PC-9 (cell line): ENCODE data around the gene FAM184B. TPM values are rescaled to one million over a fixed set of nuclear protein-coding genes. Genes with fewer than 3 reads are reported as not detected.

ENCODE experiments used
- BruUV-seq: library from RNA; stranded (reverse); fragments of 400-500 nt; replicated peaks from 2 replicates; lab custom pipeline; 2021; lab: Mats Ljungman, UMichigan
- CTCF ChIA-PET: fragments of 300-600 bp; sonication (Branson Sonifier 250); formaldehyde crosslinking; loops from one replicate; lab custom pipeline; 2022; ENCODE audit warnings: antibody characterized with exemption; lab: Charles Lee
- POLR2A ChIA-PET: fragments of 300-600 bp; sonication (Branson Sonifier 250); formaldehyde crosslinking; loops from one replicate; lab custom pipeline; 2022; ENCODE audit warnings: antibody characterized with exemption; ENCODE audit not compliant: unreplicated experiment; lab: Charles Lee
- DNase-seq, 2 experiments: peaks; one replicate each; pipeline versions ENCODE4 v3.0.0 to v3.0.0-alpha.2; 2015 to 2022; ENCODE audit warnings: mixed read lengths in 1 of 2
- H2AFZ ChIP-seq: fragments of 200-600 bp; sonication (generic); 2 replicates; pipeline ENCODE4 v1.8.1; 2017; ENCODE audit warnings: antibody characterized with exemption
- H3F3A ChIP-seq: fragments of 200-600 bp; sonication (generic); 2 replicates; pipeline ENCODE4 v1.8.1; 2017; ENCODE audit warnings: antibody characterized with exemption, mild to moderate bottlenecking, low read depth; ENCODE audit not compliant: insufficient read depth
- H3K27ac ChIP-seq: fragments of 200-600 bp; sonication (generic); 2 replicates; pipeline ENCODE4 v1.6.1; 2016; ENCODE audit warnings: mixed run types
- H3K27me3 ChIP-seq: fragments of 200-600 bp; sonication (generic); 2 replicates; pipeline ENCODE4 v1.6.1; 2016; ENCODE audit warnings: low read depth, mixed run types; ENCODE audit not compliant: insufficient read depth
- H3K36me3 ChIP-seq: fragments of 200-600 bp; sonication (generic); 2 replicates; pipeline ENCODE4 v1.6.1; 2016; ENCODE audit warnings: low read depth, mixed run types
- H3K4me1 ChIP-seq: fragments of 200-600 bp; sonication (generic); replicated peaks from 2 replicates; pipeline ENCODE4 v1.6.1; 2016; ENCODE audit warnings: mixed run types; ENCODE audit not compliant: insufficient read depth
- H3K4me2 ChIP-seq: fragments of 200-600 bp; sonication (generic); 2 replicates; pipeline ENCODE4 v1.6.1; 2017; ENCODE audit warnings: mixed run types
- H3K4me3 ChIP-seq: fragments of 200-600 bp; sonication (generic); 2 replicates; pipeline ENCODE4 v1.6.1; 2016; ENCODE audit warnings: mixed run types
- H3K79me2 ChIP-seq: fragments of 200-600 bp; sonication (generic); 2 replicates; pipeline ENCODE4 v1.6.1; 2017; ENCODE audit warnings: low read depth, mixed run types
- H3K9me2 ChIP-seq: fragments of 200-600 bp; sonication (generic); 2 replicates; pipeline ENCODE4 v1.8.1; 2017; ENCODE audit warnings: mild to moderate bottlenecking; ENCODE audit not compliant: insufficient read depth
- H3K9me3 ChIP-seq: fragments of 200-600 bp; sonication (generic); 2 replicates; pipeline ENCODE4 v1.8.1; 2016; ENCODE audit warnings: low read depth; ENCODE audit not compliant: insufficient read depth
- H4K20me1 ChIP-seq: fragments of 200-600 bp; sonication (generic); 2 replicates; pipeline ENCODE4 v1.8.1; 2017; ENCODE audit not compliant: insufficient read depth
- CTCF ChIP-seq: fragments of 200-600 bp; sonication (generic); conservative IDR thresholded peaks from 2 replicates; pipeline ENCODE4 v1.6.1; 2017; ENCODE audit warnings: mixed run types, antibody characterized with exemption, mild to moderate bottlenecking, moderate library complexity
- EZH2 ChIP-seq: fragments of 200-600 bp; sonication (generic); IDR thresholded peaks from 2 replicates; pipeline ENCODE4 v1.8.0; 2017; ENCODE audit warnings: antibody characterized with exemption, low read depth
- intact Hi-C: fragments of 100-400 bp; cut with micrococcal nuclease; formaldehyde crosslinking; loops from one replicate; pipeline ENCODE4 v1.10.0; 2022; ENCODE audit not compliant: unreplicated experiment
- total RNA-seq: library from RNA; stranded (reverse); gene quantifications from 2 replicates; pipeline ENCODE4 v1.2.3, GENCODE V29; 2021

The FAM184B gene
- total RNA-seq, 1 experiment from 2014 or later = not detected

- H3K27me3 ChIP-seq = no peaks in the 10 kb centered on the region
- peaks cover 33% of the 10 kb centered on the region for H3K4me1 ChIP-seq
- H4K20me1 ChIP-seq = peaks cover 13% of the 10 kb centered on the region; the same call in 1 of the 2 replicates
- no peaks in the 10 kb centered on the region for H3F3A ChIP-seq
- peak overlapping the region; percentile 91 for H2AFZ ChIP-seq
- no peak overlapping the region for H3K27ac ChIP-seq
- intact Hi-C loops = loop anchor here (5.0 to 10.0 kb wide), 2 partner anchors 210 to 237 kb away; partner anchors contain the start of genes LAP3 and LCORL
- CTCF ChIA-PET = no interaction called here
- no peaks in the 10 kb centered on the region for H3K9me2 ChIP-seq
- H3K79me2 ChIP-seq = peaks cover 90% of the 10 kb centered on the region
- POLR2A ChIA-PET = no interaction called here
- H3K36me3 ChIP-seq = peaks cover 12% of the 10 kb centered on the region; the same call in 1 of the 2 replicates
- peak overlapping the region; percentile 88 for H3K4me2 ChIP-seq
- H3K9me3 ChIP-seq = no peaks in the 10 kb centered on the region
- H3K4me3 ChIP-seq = peak overlapping the region; percentile 89
- BruUV-seq = no TSS peak
- no peak for DNase-seq
- TF ChIP-seq CTCF (no peak), EZH2 (no peak)
These were observed 30.7 kb upstream of the FAM184B start for GRCh38 chr4:17812125-17812524.

GRCh38 chr4:17811078-17811603 is 29.7 kb upstream of the FAM184B start:
- Histone ChIP-seq H3F3A (no peaks in the 10 kb centered on the region), H3K27me3 (no peaks in the 10 kb centered on the region), H3K9me2 (no peaks in the 10 kb centered on the region), H3K4me2 (peak overlapping the region; percentile 88), H3K9me3 (no peaks in the 10 kb centered on the region), H3K4me1 (peaks cover 35% of the 10 kb centered on the region), H2AFZ (peak overlapping the region; percentile 91), H3K36me3 (peaks cover 20% of the 10 kb centered on the region), H3K27ac (0 out of 2 replicates have a peak overlapping the region, but pooled peaks have one; percentile 16), H4K20me1 (peaks cover 20% of the 10 kb centered on the region; the same call in 1 of the 2 replicates), H3K79me2 (peaks cover 96% of the 10 kb centered on the region), H3K4me3 (peak overlapping the region; percentile 89)
- ChIA-PET POLR2A (interaction anchor here (0.5 kb wide), 1 partner anchor 604 kb away, joined by 8 read pairs; no protein-coding TSS in a partner anchor), CTCF (no interaction called here)
- no TSS peak for BruUV-seq
- TF ChIP-seq CTCF (no peak), EZH2 (no peak)
- intact Hi-C loops = loop anchor here (2.0 to 10.0 kb wide), 3 partner anchors 196 to 236 kb away; partner anchors contain the start of genes LAP3, LCORL and MED28
- no peak for DNase-seq

DNA sequence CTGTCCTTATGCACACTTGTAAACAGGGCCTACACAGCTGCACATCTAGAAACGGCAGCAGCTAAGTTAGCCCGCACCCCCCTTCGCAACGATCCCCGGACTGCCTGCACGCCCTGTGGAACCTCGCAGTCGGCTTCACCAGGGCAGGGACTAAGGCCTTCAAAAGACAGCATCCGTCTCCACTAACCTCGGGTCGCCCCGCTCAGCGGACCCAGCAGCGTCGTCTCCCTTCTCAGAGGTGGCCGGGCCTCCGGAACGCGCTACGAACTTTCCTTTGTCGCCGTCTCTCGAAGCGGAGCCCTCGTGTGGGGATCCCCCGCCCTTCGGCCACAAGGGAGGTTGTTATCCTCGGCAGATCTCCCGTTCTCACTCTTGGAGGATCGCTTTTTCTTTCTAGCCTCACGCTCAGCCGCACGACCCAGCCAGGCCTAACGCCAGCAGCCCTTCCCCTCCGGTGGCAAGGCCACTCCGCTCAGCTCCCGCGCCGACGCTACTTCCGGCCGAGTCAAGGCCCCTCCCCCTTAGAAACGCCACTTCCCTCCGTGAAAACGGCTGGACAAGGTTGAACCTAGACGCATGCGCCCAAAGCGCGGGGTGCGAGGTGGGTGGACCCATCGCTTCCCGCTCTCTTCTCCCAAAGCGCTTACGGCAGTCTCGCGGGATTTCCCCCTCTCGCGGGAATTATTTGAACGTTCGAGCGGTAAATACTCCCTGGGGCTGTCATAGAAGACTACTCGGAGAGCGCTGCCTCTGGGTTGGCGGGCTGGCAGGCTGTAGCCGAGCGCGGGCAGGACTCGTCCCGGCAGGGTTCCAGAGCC is 29.0 kb upstream of the FAM184B start, which contains the start of the genes DCAF16 and NCAPG:
DCAF16 (minus strand) TSS at position 498 of the 818 bp plus-strand sequence. CDS start 6,616 bp downstream, outside the sequence.
NCAPG (plus strand) TSS at position 720 of the 818 bp plus-strand sequence. CDS start 99 bp downstream, outside the sequence.
- peak within 1 kb of the TSS; percentile 74 for H3K27ac ChIP-seq
- peaks cover 97% of the 10 kb centered on the region for H3K79me2 ChIP-seq
- no peaks in the 10 kb centered on the region for H3K27me3 ChIP-seq
- H3F3A ChIP-seq = no peaks in the 10 kb centered on the region
- BruUV-seq = TSS peak; percentile 76
- peaks cover 35% of the 10 kb centered on the region for H3K4me1 ChIP-seq
- peak within 1 kb of the TSS; percentile 89 for H3K4me3 ChIP-seq
- peaks cover 27% of the 10 kb centered on the region for H4K20me1 ChIP-seq
- peak; percentile 94 to 98 for DNase-seq
- no peaks in the 10 kb centered on the region for H3K9me2 ChIP-seq
- H3K4me2 ChIP-seq = peak within 1 kb of the TSS; percentile 92
- intact Hi-C loops = loop anchor here (1.0 to 10.0 kb wide), 4 partner anchors 196 to 261 kb away; partner anchors contain the start of genes LAP3, LCORL and MED28
- H3K9me3 ChIP-seq = no peaks in the 10 kb centered on the region
- TF ChIP-seq EZH2 = no peak
- TF ChIP-seq CTCF = no peak
- ChIA-PET POLR2A (interaction anchor here (0.6 to 0.7 kb wide), 2 partner anchors 17 to 94 kb away, joined by 3 to 5 read pairs; no protein-coding TSS in a partner anchor), CTCF (no interaction called here)
- H3K36me3 ChIP-seq = peaks cover 20% of the 10 kb centered on the region
- peak within 1 kb of the TSS; percentile 91 for H2AFZ ChIP-seq
